PFSK-1 (cell line): ENCODE measurements around the gene MPPED1.

Experiments used
- FOXP2 ChIP-seq: optimal IDR thresholded peaks from 2 replicates; pipeline ENCODE3; 2011; ENCODE audit warnings: borderline replicate concordance, control low read depth, inconsistent platforms; ENCODE audit not compliant: insufficient read depth; ENCODE audit errors: extremely low read length, extremely low read depth
- POLR2AphosphoS5 ChIP-seq: IDR thresholded peaks from 2 replicates; pipeline ENCODE4 v1.6.1; 2012; ENCODE audit warnings: low read depth, mild to moderate bottlenecking, control low read depth, low read length, moderate library complexity
- REST ChIP-seq, 2 experiments: IDR thresholded peaks; 2 replicates each; pipeline versions ENCODE4 v1.6.1 to v1.8.0; 2011 to 2012; ENCODE audit warnings: low read depth in 2 of 2, low read length in 2 of 2, control low read depth in 1 of 2, inconsistent platforms in 1 of 2, mild to moderate bottlenecking in 1 of 2, moderate library complexity in 1 of 2; ENCODE audit not compliant: insufficient read depth in 1 of 2
- TAF1 ChIP-seq: IDR thresholded peaks from 2 replicates; pipeline ENCODE4 v1.6.1; 2012; ENCODE audit warnings: low read length, control low read depth, borderline replicate concordance; ENCODE audit not compliant: insufficient read depth

DNA sequence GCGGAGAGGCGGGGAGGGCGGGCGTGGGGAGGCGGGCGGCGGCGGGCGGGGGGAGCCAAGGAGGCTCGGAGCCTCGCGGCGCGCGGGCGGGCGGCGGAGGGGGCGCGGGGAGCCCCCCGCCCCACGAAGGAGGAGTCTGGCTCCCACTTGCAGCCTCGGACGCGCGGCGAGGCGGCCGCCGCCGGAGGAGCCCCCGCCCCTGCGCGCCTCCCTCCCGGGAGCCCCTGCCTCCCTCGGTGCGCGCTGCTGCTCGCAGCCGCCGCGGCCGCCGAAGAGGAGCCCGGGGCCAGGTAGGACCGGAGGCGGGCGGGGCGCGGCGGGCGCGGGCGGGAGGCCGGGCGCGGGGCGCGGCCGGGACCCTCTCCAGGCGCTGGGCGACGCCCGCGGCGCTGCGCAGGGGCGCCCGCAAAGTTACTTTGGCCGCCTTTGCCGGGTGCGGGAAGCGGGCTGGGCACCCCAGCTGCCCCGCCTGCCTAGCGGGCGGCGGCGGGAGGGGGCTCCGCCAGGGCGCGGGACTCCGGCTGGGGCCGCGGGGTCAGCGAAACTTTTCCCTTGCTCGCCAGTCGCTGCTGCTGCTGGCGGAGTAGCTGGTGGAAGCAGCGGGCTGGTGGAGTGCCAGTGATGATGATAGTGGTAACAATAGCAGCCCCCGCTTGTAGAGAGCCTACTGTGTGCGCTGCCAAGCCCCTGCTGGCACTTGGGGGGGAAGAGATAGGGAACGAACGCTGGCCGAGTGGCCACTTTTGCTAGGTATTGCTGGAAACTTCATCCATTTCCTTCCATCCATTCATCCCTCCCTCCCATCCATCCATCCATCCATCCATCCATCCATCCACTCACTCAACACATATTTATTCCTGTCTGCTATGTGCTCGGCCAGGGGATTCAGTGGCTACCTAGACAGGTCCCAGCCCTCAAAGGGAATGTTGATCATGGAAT lies at the start of gene MPPED1:
- no peak for TF ChIP-seq POLR2AphosphoS5
- no peak for TF ChIP-seq TAF1
- TF ChIP-seq REST (IDR thresholded peaks at IDR 0.05; ENCODE audit: insufficient read depth in 1 of 2, low read depth in 2 of 2, low read length in 2 of 2): no peak
- no peak for TF ChIP-seq FOXP2
